ENCODE measurements around the gene PI4KA. TPM values are rescaled to one million over a fixed set of nuclear protein-coding genes. Genes with fewer than 3 reads are reported as not detected.

PI4KA gene
- total RNA-seq: 10 to 100 TPM; 42.5 to 81.3 (median 66.1) TPM

- peak within 1 kb of the TSS; percentile 92 for H3K4me3 ChIP-seq (ENCODE audit: low read depth, poor library complexity, severe bottlenecking)
- DNase-seq (ENCODE audit: low spot score in 2 of 2): peak; percentile 98 to 100
- TF ChIP-seq CTCF (IDR thresholded peaks at IDR 0.05): no peak
- TF ChIP-seq POLR2A (IDR thresholded peaks at IDR 0.05): no peak
- 0 to 1% methylated on average over 18 to 36 of the region's 100 CpGs for WGBS, 2 donors
- intact Hi-C loops (cut with DNase I; ENCODE audit: low total_unique reads): loop anchor here (5.0 kb wide), 1 partner anchor 148 kb away; no protein-coding TSS in a partner anchor
These were observed at the start of gene PI4KA, which contains the start of gene SNAP29 for GRCh38 chr22:20858615-20859416. Gene PI4KA (minus strand): TSS chr22:20858811. CDS start chr22:20858725, 86 bp downstream. Gene SNAP29 (plus strand): TSS chr22:20859007. CDS start chr22:20859111, 104 bp downstream.

- intact Hi-C loops (cut with DNase I; ENCODE audit: low total_unique reads): no loop called here
- TF ChIP-seq POLR2A (IDR thresholded peaks at IDR 0.05) (no peak), CTCF (IDR thresholded peaks at IDR 0.05) (no peak)
- H3K4me3 ChIP-seq (ENCODE audit: low read depth, poor library complexity, severe bottlenecking): no peak overlapping the region
- 82 to 87% methylated on average over 3 of the region's 3 CpGs for WGBS, 2 donors
- no peak for DNase-seq (ENCODE audit: low spot score in 2 of 2)
These were observed 47.8 kb upstream of the PI4KA start for GRCh38 chr22:20906387-20906767.

GRCh38 chr22:20905415-20906386, 47.1 kb upstream of the PI4KA start:
- H3K4me3 ChIP-seq (ENCODE audit: low read depth, poor library complexity, severe bottlenecking): no peak overlapping the region
- DNase-seq (ENCODE audit: low spot score in 2 of 2): no peak
- WGBS, 2 donors: 54 to 60% methylated on average over 4 of the region's 4 CpGs
- intact Hi-C loops (cut with DNase I; ENCODE audit: low total_unique reads): no loop called here
- TF ChIP-seq CTCF (IDR thresholded peaks at IDR 0.05) (no peak), POLR2A (IDR thresholded peaks at IDR 0.05) (no peak)

GRCh38 chr22:20904980-20905355, 46.4 kb upstream of the PI4KA start:
- DNase-seq (ENCODE audit: low spot score in 2 of 2): no peak
- intact Hi-C loops (cut with DNase I; ENCODE audit: low total_unique reads): no loop called here
- WGBS, 2 donors: 36 to 54% methylated on average over 3 of the region's 3 CpGs
- TF ChIP-seq POLR2A (IDR thresholded peaks at IDR 0.05) (no peak), CTCF (IDR thresholded peaks at IDR 0.05) (no peak)
- no peak overlapping the region for H3K4me3 ChIP-seq (ENCODE audit: low read depth, poor library complexity, severe bottlenecking)

- DNase-seq (ENCODE audit: low spot score in 2 of 2): peak in 1 of 2 donors; percentile 59
These were observed 45.7 kb upstream of the PI4KA start for GRCh38 chr22:20904008-20904979.

More at GRCh38 chr22:20904008-20904979, 45.7 kb upstream of the PI4KA start:
- intact Hi-C loops (cut with DNase I; ENCODE audit: low total_unique reads): no loop called here
- no peak overlapping the region for H3K4me3 ChIP-seq (ENCODE audit: low read depth, poor library complexity, severe bottlenecking)
- WGBS, 2 donors: 64% methylated on average over 7 of the region's 7 CpGs
- TF ChIP-seq POLR2A (IDR thresholded peaks at IDR 0.05) (no peak), CTCF (IDR thresholded peaks at IDR 0.05) (no peak)
